Gastrocnemius medialis (tissue), 4 donors: Measurements from ENCODE around the gene GRK6. TPM values are rescaled to one million over a fixed set of nuclear protein-coding genes. Genes with fewer than 3 reads are reported as not detected.
"Not testable (repeated sequence)": the region's sequence is repeated elsewhere in the genome, so short reads cannot be mapped to it uniquely, and the experiment has no call there.

ENCODE experiments used
- ATAC-seq, 2 donors: fragments of 150-250 bp; one replicate each; pipeline ENCODE4 v1.9.1; 2016
- DNase-seq, 2 donors: peaks; one replicate each; pipeline ENCODE4 v3.0.0-alpha.2; 2019
- H3K27ac ChIP-seq, 4 donors: fragments of 200-600 bp; sonication (generic); 1 replicate in 1 of 4; 2 replicates in 3 of 4; pipeline ENCODE4 v1.5.1; 2016 to 2018; ENCODE audit warnings: mild to moderate bottlenecking in 2 of 4, moderate library complexity in 1 of 4
- H3K27me3 ChIP-seq, 3 donors: fragments of 200-600 bp; sonication (generic) in 2 of 3; 1 replicate in 1 of 3; 2 replicates in 2 of 3; pipeline versions ENCODE4 v1.5.1 to v1.6.0; 2016 to 2019; ENCODE audit warnings: mild to moderate bottlenecking in 1 of 3, moderate library complexity in 1 of 3
- H3K36me3 ChIP-seq, 2 donors: fragments of 200-600 bp; sonication (generic) in 1 of 2; one replicate each; pipeline ENCODE4 v1.5.1; 2017 to 2018
- H3K4me1 ChIP-seq, 2 donors: fragments of 200-600 bp; sonication (generic) in 1 of 2; one replicate each; pipeline ENCODE4 v1.5.1; 2016 to 2017; ENCODE audit warnings: mild to moderate bottlenecking in 2 of 2
- H3K4me3 ChIP-seq, 4 donors: fragments of 200-600 bp; sonication (generic) in 3 of 4; 1 replicate in 1 of 4; 2 replicates in 3 of 4; pipeline ENCODE4 v1.5.1; 2016 to 2019; ENCODE audit warnings: mild to moderate bottlenecking in 2 of 4
- H3K9me3 ChIP-seq, 3 donors: fragments of 200-600 bp; sonication (generic) in 2 of 3; 1 replicate in 1 of 3; 2 replicates in 2 of 3; pipeline ENCODE4 v1.5.1; 2016 to 2019
- CTCF ChIP-seq, 5 experiments: fragments of 450-650 bp in 3 of 5; fragments of 200-600 bp in 2 of 5; sonication (generic) in 2 of 5; IDR thresholded peaks in 4 of 5; conservative IDR thresholded peaks in 1 of 5; 1 replicate in 4 of 5; 2 replicates in 1 of 5; pipeline ENCODE4 v1.5.1; 2016 to 2019; ENCODE audit warnings: antibody characterized with exemption in 5 of 5, mild to moderate bottlenecking in 3 of 5, moderate library complexity in 3 of 5
- POLR2A ChIP-seq, 2 donors: fragments of 450-650 bp; IDR thresholded peaks; one replicate each; pipeline ENCODE4 v1.6.1; 2017; ENCODE audit warnings: antibody characterized with exemption in 2 of 2, mild to moderate bottlenecking in 2 of 2, moderate library complexity in 2 of 2
- in situ Hi-C, 4 donors: fragments of 200-750 bp; cut with MboI; loops; one replicate each; pipeline versions ENCODE4 v1.15.0 to v1.8.0; 2017; ENCODE audit warnings: low sequenced_read_pairs in 4 of 4
- intact Hi-C: fragments of 100-400 bp; cut with DNase I; formaldehyde crosslinking; loops from one replicate; pipeline ENCODE4 v1.15.1; 2023; ENCODE audit warnings: low total_unique reads
- total RNA-seq, 4 donors: library from RNA; depleted of rRNA; stranded (reverse); fragments of >200 nt; gene quantifications; one replicate each; pipeline versions ENCODE4 v1.1.0 to v1.2.3, GENCODE V29; 2016

Gene GRK6
- total RNA-seq, 4 donors from 2014 or later = 12.7 to 40.5 (median 32.2) TPM

- no peak for TF ChIP-seq CTCF (IDR thresholded peaks at IDR 0.05 in 4 of 5, conservative IDR thresholded peaks at IDR 0.05 in 1 of 5)
- TF ChIP-seq POLR2A (IDR thresholded peaks at IDR 0.05) = no peak
- ATAC-seq (peak; percentile 45 to 70), DNase-seq (peak in 1 of 2 donors; percentile 82)
- Histone ChIP-seq H3K4me3 (no peak overlapping the region), H3K27ac (peak overlapping the region; percentile 80 to 84 (median 82)), H3K9me3 (no peaks in the 10 kb centered on the region), H3K36me3 (peaks cover 0 to 30% of the 10 kb centered on the region in 2 donors), H3K27me3 (no peaks in the 10 kb centered on the region), H3K4me1 (peaks cover 36 to 53% of the 10 kb centered on the region in 2 donors)
- intact Hi-C loops (no loop called here), in situ Hi-C loops (no loop called here)
Measured at GRCh38 chr5:177483994-177484901, 57.8 kb downstream of the GRK6 start.

- peaks cover 0 to 37% of the 10 kb centered on the region in 2 donors for H3K36me3 ChIP-seq
- intact Hi-C loops (no loop called here), in situ Hi-C loops (no loop called here)
- H3K9me3 ChIP-seq = no peaks in the 10 kb centered on the region
- H3K4me3 ChIP-seq = no peak overlapping the region
- no peaks in the 10 kb centered on the region for H3K27me3 ChIP-seq
- ATAC-seq (peak; percentile 53 to 69), DNase-seq (no peak)
- H3K27ac ChIP-seq = peak overlapping the region; percentile 80 to 84 (median 82)
- TF ChIP-seq CTCF (IDR thresholded peaks at IDR 0.05 in 4 of 5, conservative IDR thresholded peaks at IDR 0.05 in 1 of 5) = peak in 1 of 5 experiments; percentile 5
- TF ChIP-seq POLR2A (IDR thresholded peaks at IDR 0.05) = no peak
- H3K4me1 ChIP-seq = peaks cover 29 to 45% of the 10 kb centered on the region in 2 donors
Measured at GRCh38 chr5:177484902-177485549, 58.5 kb downstream of the GRK6 start.

- in situ Hi-C loops, intact Hi-C loops, H3K9me3 ChIP-seq, DNase-seq, H3K4me3 ChIP-seq, H3K27me3 ChIP-seq, ATAC-seq: not testable (repeated sequence)
- peak overlapping the region; percentile 80 to 84 (median 82) for H3K27ac ChIP-seq
- peaks cover 23 to 38% of the 10 kb centered on the region in 2 donors for H3K4me1 ChIP-seq
- H3K36me3 ChIP-seq = peaks cover 0 to 45% of the 10 kb centered on the region in 2 donors
Measured at GRCh38 chr5:177485753-177486152, 59.3 kb downstream of the GRK6 start.

GRCh38 chr5:177486256-177486655 lies 59.8 kb downstream of the GRK6 start:
- H3K9me3 ChIP-seq = no peaks in the 10 kb centered on the region
- peak overlapping the region; percentile 1 to 83 (median 62) for H3K27ac ChIP-seq
- ATAC-seq (no peak), DNase-seq (no peak)
- H3K4me3 ChIP-seq = no peak overlapping the region
- in situ Hi-C loops = no loop called here
- H3K36me3 ChIP-seq = peaks cover 0 to 49% of the 10 kb centered on the region in 2 donors
- peaks cover 23 to 37% of the 10 kb centered on the region in 2 donors for H3K4me1 ChIP-seq
- no peak for TF ChIP-seq CTCF (IDR thresholded peaks at IDR 0.05 in 4 of 5, conservative IDR thresholded peaks at IDR 0.05 in 1 of 5)
- TF ChIP-seq POLR2A (IDR thresholded peaks at IDR 0.05) = no peak
- H3K27me3 ChIP-seq = no peaks in the 10 kb centered on the region
- intact Hi-C loops = no loop called here

- Histone ChIP-seq H3K4me1 (peaks cover 23 to 33% of the 10 kb centered on the region in 2 donors), H3K36me3 (peaks cover 0 to 54% of the 10 kb centered on the region in 2 donors), H3K27ac (peak overlapping the region in 2 of 4 donors; percentile 18 to 80), H3K27me3 (no peaks in the 10 kb centered on the region), H3K9me3 (no peaks in the 10 kb centered on the region), H3K4me3 (no peak overlapping the region)
- no peak for ATAC-seq
- intact Hi-C loops = no loop called here
- no peak for TF ChIP-seq POLR2A (IDR thresholded peaks at IDR 0.05)
- TF ChIP-seq CTCF (IDR thresholded peaks at IDR 0.05 in 4 of 5, conservative IDR thresholded peaks at IDR 0.05 in 1 of 5) = no peak
- in situ Hi-C loops = no loop called here
- DNase-seq = no peak
Measured at GRCh38 chr5:177487144-177487543, 60.7 kb downstream of the GRK6 start.
